ENCODE measurements around the gene ATF7. TPM values are rescaled to one million over a fixed set of nuclear protein-coding genes. Genes with fewer than 3 reads are reported as not detected.
"Not testable (repeated sequence)": the region's sequence is repeated elsewhere in the genome, so short reads cannot be mapped to it uniquely, and the experiment has no call there.

ATF7 gene
- total RNA-seq, 1 experiment from 2014 or later = 8.5 TPM

DNA sequence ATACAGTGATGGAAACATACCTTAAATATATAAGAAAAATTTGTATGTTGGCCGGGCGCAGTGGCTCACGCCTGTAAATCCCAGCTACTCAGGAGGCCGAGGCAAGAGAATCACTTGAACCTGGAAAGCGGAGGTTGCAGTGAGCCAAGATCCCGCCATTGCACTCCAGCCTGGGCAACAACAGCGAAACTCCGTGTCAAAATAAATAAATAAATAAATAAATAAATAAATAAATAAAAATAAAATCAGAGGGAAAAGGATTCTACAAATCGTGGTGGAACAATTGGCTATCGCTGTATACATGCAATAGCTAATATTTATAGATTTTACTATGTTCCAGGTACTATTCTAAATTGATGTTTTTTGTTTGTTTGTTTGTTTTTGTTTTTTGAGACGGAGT, 1.7 kb upstream of the ATF7 start:
- DNase-seq (ENCODE audit: low read depth) = no peak

GRCh38 chr12:53626702-53627169, 554 bp upstream of the ATF7 start:
- DNase-seq (ENCODE audit: low read depth) = no peak

- DNase-seq (ENCODE audit: low read depth) = no peak
Measured at GRCh38 chr12:53625373-53625945, 723 bp downstream of the ATF7 start.

DNA sequence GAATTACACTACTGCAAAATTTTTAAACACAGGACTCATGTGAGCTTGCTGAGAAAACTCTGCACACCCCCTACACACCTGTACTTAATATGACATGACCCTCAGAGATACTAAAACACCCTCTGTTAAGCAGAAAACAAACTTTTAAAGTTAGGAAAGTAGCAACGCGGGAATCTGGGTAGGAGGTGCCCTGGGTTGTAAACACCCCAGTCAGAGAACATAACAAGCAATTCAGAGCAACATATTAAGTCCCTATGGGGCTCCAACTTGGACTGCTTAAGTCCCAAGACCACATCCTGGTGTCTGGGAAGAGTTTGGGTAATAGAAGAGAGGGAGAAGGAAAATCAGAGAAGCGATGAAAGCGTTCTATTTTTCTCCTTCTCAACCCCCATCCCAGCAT, 1.2 kb downstream of the ATF7 start:
- no peak for DNase-seq (ENCODE audit: low read depth)

- no peak for DNase-seq (ENCODE audit: low read depth)
Measured at GRCh38 chr12:53624458-53624857, 1.7 kb downstream of the ATF7 start.

DNA sequence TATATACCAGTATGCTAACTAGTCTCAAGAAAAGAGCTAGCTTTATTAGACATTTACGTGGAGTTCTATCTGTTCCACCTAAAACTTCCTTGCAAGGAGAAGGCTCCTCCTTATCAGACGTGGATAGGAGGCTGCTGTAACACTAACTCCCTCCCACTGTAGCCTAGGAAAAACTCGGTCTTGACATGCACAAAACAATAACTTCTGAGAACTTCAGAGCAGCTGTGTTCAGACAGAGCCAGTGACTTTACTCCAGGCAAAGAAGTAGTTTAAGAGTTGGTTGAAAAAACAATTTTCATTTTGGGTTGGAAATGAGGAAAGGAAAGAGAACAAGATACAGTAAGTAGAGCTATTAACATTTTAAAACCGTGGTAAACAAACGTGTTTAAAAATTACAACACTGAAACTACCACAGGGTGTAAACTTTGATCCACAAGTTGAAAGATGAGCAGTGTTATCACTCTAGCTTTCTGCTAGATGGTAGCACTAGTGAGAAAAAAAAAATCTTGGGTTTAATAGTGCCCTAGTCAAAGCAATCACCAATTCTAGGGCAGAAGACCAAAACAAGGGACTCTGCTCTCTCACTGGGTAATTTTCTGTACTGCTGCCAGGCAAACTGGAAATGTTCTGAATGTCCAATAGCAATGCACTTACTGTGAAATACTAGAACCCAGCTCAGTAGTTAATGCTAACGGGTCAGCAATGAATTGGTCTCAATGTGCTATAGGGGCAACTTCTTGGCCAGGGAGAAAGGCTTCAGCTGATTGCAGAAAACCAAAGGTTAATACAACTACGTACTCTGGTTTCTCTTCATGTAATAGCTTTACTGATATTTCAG, 2.4 kb downstream of the ATF7 start:
- no peak for DNase-seq (ENCODE audit: low read depth)

DNA sequence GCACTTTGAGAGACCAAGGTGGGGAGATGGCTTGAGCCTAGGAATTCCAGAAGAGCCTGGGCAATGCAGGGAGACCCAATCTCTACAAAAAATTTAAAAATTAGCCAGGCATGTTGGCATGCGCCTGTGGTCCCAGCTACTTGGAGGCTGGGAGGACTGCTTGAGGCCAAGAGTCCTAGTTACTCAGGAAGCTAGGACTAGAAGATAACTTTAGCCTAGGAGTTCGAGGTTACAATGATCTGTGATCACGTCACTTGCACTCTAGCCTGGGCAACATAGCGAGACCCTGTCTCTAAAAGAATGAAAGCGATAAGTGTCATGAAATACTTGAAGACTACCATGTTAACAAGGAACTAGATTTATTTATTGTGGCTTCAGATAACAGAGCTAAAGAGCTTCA, 3.5 kb downstream of the ATF7 start:
- DNase-seq (ENCODE audit: low read depth) = no peak

DNA sequence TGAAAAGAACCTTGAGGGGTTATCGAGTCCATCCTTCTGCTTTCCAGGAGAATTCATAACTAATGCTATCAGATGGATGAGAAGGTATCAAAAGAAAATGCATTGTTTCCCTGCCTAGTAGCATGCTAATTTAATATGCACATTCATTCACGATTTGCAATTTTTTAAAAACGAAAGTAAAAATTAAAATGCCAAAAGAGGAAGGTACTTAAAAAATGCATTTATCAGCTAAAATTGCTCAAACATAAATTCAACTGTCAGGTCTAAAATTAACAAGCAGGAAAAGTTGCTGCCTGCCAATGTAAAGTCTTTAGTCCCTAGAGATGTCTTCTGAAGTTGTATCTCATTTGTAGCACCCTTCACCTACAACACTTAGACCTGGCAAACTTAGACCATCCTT, 7.9 kb downstream of the ATF7 start:
- DNase-seq (ENCODE audit: low read depth) = no peak

- DNase-seq (ENCODE audit: low read depth) = no peak
Measured at GRCh38 chr12:53617700-53618099, 8.5 kb downstream of the ATF7 start.

- DNase-seq (ENCODE audit: low read depth) = no peak
Measured at GRCh38 chr12:53616950-53617349, 9.2 kb downstream of the ATF7 start.

DNA sequence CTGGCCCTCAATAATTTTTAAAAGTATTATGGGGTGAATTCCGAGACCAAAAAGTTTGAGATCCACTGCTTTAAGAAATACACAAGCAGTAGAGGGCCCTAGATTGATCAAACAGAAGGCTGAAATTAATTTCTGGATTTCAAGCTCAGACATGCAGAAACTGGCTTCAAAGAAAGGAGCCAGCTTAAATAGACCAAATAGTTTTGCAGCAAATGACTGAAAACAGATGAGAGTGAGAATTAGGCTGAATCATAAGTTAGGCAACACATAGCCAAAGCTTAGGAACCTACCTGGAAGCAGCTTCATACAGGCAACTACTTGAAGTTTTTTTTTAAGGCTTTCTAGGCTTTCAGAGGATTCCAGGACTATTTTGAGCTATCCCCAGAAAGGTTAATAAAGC, 12.4 kb downstream of the ATF7 start:
- no peak for DNase-seq (ENCODE audit: low read depth)

GRCh38 chr12:53612978-53613377, 13.2 kb downstream of the ATF7 start:
- no peak for DNase-seq (ENCODE audit: low read depth)

GRCh38 chr12:53611304-53611703, 14.9 kb downstream of the ATF7 start:
- DNase-seq (ENCODE audit: low read depth) = no peak

- DNase-seq (ENCODE audit: low read depth) = not testable (repeated sequence)
Measured at GRCh38 chr12:53606688-53607087, 19.5 kb downstream of the ATF7 start.

DNA sequence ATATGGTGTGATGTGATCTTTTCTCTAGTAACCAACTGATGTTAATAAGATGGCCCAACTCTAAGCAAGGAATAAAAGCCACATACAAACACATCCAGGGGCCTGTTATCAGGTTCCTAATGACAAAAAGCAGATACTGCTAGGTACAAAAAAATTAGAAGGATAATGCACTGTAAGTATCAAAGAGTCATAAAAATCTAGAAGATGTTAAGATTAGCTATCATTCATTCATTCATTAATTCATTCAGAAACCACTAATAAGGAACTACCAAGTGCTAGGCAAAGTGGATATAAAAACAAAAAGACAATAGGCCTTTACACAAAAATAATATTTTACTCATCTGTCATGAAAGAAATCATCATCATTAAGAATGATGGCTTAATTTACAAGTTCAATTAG, 21.6 kb downstream of the ATF7 start:
- no peak for DNase-seq (ENCODE audit: low read depth)

DNA sequence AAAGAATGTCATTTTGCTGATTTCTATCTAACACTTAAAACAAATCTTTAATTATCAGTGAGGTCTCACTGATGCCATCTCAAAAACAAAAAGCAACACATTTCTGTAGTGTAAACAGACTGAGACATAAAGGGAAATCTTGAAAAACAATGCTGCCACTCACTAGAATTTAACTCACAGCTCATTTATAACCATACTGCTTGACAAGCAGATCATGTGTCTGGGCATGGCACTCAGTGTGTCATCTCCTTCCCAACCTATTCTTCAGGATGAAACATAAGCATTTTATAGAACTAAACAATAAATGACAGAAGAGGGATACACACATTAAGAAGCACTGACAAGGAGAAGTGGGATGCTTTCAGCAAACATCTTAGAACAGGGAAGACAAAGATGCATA, 22.4 kb downstream of the ATF7 start:
- DNase-seq (ENCODE audit: low read depth) = no peak

DNA sequence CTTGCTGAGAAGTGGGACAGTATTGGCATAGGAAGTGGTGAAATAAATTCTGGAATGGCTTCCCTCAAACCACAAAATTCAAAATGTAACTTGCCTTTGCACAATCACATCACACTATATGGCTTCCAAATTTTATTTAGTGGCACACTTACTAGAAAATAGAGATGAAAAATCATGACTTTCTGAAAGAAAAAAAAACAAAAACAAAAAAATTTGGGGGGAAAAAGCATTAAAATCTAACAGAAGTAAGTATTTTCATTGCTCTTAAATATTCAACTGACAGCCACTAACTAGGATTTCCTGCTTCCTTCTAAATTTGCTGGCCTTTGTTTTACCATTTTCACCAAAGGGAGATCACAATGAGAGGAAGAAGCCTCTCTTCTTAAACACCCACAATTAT, 23.0 kb downstream of the ATF7 start:
- DNase-seq (ENCODE audit: low read depth) = no peak

- no peak for DNase-seq (ENCODE audit: low read depth)
Measured at GRCh38 chr12:53602176-53602864, 23.9 kb downstream of the ATF7 start.

DNA sequence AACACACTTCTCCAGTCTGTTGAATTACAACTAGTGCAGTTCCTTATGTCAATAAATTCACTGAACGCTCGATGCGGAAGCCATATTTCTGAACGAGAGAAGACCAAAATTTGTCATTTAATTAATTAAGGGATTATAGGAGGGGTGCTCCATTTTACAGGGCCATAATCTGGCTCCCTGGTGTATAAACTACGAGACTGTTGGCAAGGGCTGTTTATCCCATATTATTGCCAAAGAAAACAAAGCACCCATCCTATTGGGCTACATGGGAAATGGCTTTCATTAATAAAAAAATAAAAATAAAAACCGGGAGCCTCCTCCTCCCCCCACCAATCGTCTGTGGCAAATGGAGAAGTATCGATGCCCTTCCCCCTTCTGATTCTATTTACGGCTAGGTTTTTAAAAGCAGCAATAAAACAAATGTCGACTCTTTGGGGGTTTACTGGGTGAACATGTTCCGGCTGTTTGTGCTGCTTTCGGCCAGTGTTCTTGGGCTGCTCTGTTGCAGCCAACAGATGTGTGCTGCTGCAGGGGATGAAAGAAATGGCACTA, 24.8 kb downstream of the ATF7 start:
- no peak for DNase-seq (ENCODE audit: low read depth)

- no peak for DNase-seq (ENCODE audit: low read depth)
Measured at GRCh38 chr12:53600490-53601295, 25.5 kb downstream of the ATF7 start.

GRCh38 chr12:53599579-53599978, 26.6 kb downstream of the ATF7 start:
- no peak for DNase-seq (ENCODE audit: low read depth)

All from HT1080 (cell line).